K562 (cell line): ENCODE data around the gene SCYL1. TPM values are rescaled to one million over a fixed set of nuclear protein-coding genes. Genes with fewer than 3 reads are reported as not detected.
A peak's percentile ranks its signal among the peaks of the same experiment; 100 is the strongest.

Source experiments
- ATF6 ChIP-seq: sonication (generic); formaldehyde crosslinking; IDR thresholded peaks from 2 replicates; pipeline ENCODE4 v1.4.0; 2020; ENCODE audit warnings: mild to moderate bottlenecking, missing genetic modification reagents
- HNRNPK ChIP-seq: fragments of 200-400 bp; formaldehyde crosslinking; IDR thresholded peaks from one replicate; pipeline ENCODE4 v1.6.1; 2018; ENCODE audit warnings: mild to moderate bottlenecking, low read depth, low read length; ENCODE audit not compliant: poor library complexity, severe bottlenecking
- L3MBTL2 ChIP-seq: fragments of 450-650 bp; IDR thresholded peaks from 2 replicates; pipeline ENCODE4 v1.6.1; 2016; ENCODE audit warnings: mild to moderate bottlenecking, moderate library complexity
- MAFF ChIP-seq: IDR thresholded peaks from 2 replicates; pipeline ENCODE4 v1.6.1; 2012; ENCODE audit warnings: low read length, improper control_type of control experiment
- MGA ChIP-seq: fragments of 450-650 bp; IDR thresholded peaks from 2 replicates; pipeline ENCODE4 v1.6.1; 2016; ENCODE audit warnings: mild to moderate bottlenecking, moderate library complexity
- PHF8 ChIP-seq: fragments of 200-600 bp; sonication (generic); IDR thresholded peaks from 2 replicates; pipeline ENCODE4 v1.6.1; 2012; ENCODE audit warnings: mixed run types, mild to moderate bottlenecking, inconsistent platforms, low read length, moderate library complexity, borderline replicate concordance
- TFE3 ChIP-seq: fragments of 450-650 bp; formaldehyde crosslinking; IDR thresholded peaks from 2 replicates; pipeline ENCODE4 v1.4.0; 2020; ENCODE audit warnings: mild to moderate bottlenecking, mixed read lengths
- YBX1 ChIP-seq: fragments of 450-650 bp; IDR thresholded peaks from 2 replicates; pipeline ENCODE4 v1.7.1; 2016; ENCODE audit warnings: mild to moderate bottlenecking
- ZNF384 ChIP-seq: IDR thresholded peaks from 2 replicates; pipeline ENCODE4 v1.6.1; 2012; ENCODE audit warnings: low read depth, low read length, improper control_type of control experiment
- ZSCAN32 ChIP-seq: fragments of 450-650 bp; formaldehyde crosslinking; IDR thresholded peaks from 2 replicates; pipeline ENCODE4 v1.4.0; 2020; ENCODE audit warnings: mild to moderate bottlenecking, moderate library complexity
- polyA plus RNA-seq, 8 experiments: library from polyadenylated mRNA; depleted of rRNA in 4 of 8; stranded (reverse) in 5 of 8; unstranded in 3 of 8; fragments of >200 nt; fragmentation: Nextera tagmentation in 2 of 8; fragmentation: Illumina TruSeq in 1 of 8; extraction: Ambion mirVana in 2 of 8; extraction: Trizol in 1 of 8; gene quantifications; 2 replicates each; pipeline versions ENCODE4 v1.2.1 to v1.2.3, GENCODE V29; 2011 to 2014; ENCODE audit warnings: inconsistent platforms in 1 of 8, missing spikeins in 1 of 8
- total RNA-seq, 7 experiments: library from RNA; depleted of rRNA in 6 of 7; stranded (reverse); fragments of >200 nt in 6 of 7; fragmentation: Illumina TruSeq in 2 of 7; extraction: Trizol in 2 of 7; gene quantifications; 2 replicates each; pipeline versions ENCODE4 v1.2.1 to v1.2.3, GENCODE V29; 2011 to 2021; ENCODE audit warnings: low replicate concordance in 1 of 7

The SCYL1 gene
- total and polyA plus RNA-seq, 9 of the 15 experiments (the other 6 are each of a cell fraction or from before 2014, with no cell fraction given): 1.9 to 145 (median 57.6) TPM

GRCh38 chr11:65569164-65569972, 44.5 kb downstream of the SCYL1 start (continued):
- TF ChIP-seq MGA: peak; percentile 91
- no peak for TF ChIP-seq ZSCAN32
- no peak for TF ChIP-seq YBX1
- TF ChIP-seq MAFF: no peak
- peak; percentile 70; the same call in 1 of the 2 replicates for TF ChIP-seq PHF8
- no peak for TF ChIP-seq HNRNPK
- peak; percentile 10; the same call in 1 of the 2 replicates for TF ChIP-seq ATF6 (CRISPR knock-in tag)
- no peak for TF ChIP-seq TFE3 (CRISPR knock-in tag)
- no peak for TF ChIP-seq ZNF384
- peak; percentile 96 for TF ChIP-seq L3MBTL2
